NCI-H524 treated with DMSO at 0.1 percent for 48 hours (cell line): Measurements from ENCODE around the gene ARHGEF9.

Source experiments
- DNase-seq: peaks from one replicate; lab custom pipeline; 2025; lab: John Stamatoyannopoulos, UW

Gene ARHGEF9

DNA sequence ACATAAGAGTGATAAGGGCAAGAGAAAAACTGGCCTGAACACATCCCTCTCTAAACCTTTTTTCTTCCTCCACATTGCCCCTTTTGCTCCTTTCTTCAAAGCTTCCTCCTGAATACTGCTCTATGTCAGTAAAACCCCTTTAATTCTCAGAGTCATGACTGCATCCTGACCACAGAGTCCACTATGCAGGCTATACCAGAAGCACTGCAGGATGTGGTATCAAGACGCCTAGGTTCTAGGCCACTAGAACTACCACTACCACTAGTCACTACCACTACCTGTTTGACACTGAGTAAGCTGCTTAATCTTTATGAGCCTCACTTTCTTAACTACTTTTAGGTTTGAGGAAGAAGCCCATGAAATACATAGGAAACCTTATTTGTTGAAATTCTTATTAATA is 38.7 kb downstream of the ARHGEF9 start:
- DNase-seq, result no peak

DNA sequence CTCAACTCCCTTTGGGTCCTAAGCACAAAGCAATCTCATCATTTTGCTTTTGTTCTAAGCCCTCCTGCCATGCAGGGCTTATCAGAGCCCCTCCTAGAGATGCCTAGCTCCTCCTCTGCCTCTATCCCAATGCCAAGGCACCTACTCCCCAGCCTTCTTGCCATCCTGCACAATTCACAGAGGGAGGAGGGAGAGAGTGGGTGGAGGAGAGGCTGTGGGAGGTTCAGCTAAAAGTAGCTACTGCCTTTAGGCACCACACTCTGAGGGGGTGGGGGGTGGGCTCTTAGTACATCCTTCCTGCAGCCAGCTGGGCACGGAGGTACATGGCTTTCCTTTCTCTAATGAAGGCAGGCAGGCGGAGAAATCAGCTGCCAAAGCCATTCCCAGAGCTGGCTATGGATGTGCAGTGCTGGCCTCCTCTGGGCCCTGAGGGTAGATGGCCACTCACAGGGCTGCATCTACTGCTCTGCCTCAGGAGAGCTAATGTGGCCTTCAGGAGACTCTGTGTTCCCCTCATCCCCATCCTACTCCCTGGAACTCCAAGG is 40.1 kb downstream of the ARHGEF9 start:
- no peak for DNase-seq

DNA sequence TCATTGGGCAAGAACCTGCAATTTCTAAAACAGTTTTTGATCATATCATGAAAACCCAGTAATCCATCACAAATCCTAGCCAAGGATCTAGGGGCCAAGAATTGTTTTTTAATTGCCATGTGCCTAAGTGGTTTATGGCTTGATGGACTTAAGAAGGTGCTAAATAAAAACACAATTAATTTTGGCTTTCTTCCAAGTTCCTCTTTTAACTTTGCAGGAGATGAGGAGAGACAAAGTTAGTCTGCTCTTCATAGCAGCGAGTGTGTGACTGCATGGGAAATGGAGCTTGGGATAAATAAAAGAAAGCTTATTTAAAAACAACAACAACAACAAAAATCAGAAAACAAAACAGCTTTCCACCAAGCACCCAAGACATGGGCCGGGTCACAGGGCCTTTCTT is 41.4 kb downstream of the ARHGEF9 start:
- DNase-seq, result no peak

DNA sequence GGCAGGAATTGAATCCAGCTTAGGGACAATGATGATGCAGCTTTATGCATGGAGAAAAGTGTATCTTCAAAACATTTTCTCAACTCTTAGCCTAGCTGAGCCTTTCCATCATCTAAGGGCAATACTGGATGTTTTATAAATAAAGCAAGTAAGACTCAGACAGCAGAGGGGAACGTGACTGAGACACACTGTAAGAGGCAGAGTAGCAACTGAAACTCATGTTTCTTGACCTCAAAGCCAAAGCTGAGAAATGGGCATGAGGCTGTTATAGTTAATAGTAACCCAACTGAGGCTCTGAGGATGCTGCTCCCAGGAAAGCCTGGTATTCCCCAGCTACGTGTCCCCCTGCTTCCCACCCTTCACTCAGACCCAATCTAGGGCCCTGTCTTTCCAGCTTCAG is 44.6 kb downstream of the ARHGEF9 start:
- DNase-seq, result no peak

DNA sequence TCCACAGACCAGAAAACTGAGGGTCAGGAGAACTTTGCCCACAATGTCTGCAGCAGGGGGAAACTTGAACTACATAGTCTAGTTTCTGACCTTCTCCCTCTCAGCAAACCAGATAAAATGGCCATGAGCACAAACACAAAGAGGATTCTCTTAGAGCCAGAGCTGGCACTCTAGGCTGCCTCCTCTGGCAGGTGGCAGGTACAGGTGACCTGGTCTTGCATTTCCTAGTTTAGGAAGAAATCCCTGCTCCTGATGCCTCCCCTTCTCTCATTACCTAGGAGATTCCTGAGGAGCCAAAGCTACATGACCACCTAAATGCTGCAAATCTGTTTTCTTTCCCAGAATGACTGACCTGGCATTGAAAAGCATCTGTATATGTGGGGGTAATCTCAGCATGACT is 45.1 kb downstream of the ARHGEF9 start:
- no peak for DNase-seq

DNA sequence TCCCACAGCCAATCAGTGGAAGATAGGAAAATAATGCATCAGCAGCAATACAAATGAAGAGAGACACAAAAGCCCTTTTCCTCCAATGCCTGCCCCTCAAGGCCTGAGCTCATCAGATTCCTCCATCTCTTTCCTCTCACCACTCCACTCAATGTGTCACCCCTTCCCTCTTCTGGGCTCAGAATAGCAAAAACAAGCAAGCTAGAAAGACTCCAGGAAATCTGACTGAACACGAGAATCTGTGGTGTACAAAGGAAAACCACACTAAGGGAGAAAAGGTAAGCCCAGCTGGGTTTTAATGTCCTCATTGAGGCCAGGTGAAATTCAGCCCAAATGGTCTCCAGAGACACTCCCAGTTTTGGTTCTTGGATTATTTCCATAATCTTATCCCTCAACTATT is 46.3 kb downstream of the ARHGEF9 start:
- no peak for DNase-seq

DNA sequence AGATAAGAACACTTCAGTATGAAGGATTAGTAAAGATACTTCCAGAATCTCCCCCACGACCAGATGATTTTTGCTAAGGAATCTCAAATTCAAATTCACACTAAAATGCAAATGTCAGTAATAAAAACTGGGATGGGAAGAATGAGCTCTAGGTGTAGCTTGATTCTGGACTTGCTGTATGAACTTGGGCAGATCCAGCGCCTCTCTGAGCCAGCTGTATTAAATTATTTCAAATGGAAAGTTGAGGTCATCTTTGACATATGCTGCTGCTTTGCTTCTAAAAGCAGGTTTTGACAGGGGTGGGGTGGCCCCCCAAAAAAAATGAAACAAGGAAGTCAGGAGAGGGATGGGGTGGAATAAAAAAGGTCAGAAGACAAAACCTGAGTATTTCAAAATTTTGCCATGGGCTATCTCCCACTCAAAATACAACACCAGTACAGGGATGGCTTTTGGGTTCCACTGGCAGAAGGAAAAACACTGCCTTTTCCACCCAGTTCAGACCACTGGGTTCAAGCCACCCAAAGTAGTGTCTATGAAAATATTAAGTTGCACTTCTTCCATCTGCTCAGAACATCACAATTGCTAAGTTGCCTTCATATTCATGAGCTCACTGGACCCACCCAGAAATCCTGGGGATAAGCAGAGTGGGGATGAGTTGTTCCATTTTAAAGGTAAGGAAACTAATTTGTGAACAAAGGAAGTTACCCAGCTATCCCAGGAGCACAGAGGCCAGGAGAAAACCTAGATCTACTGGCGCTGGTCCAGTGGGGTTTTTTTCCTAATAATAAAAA is 47.7 kb downstream of the ARHGEF9 start:
- no peak for DNase-seq

DNA sequence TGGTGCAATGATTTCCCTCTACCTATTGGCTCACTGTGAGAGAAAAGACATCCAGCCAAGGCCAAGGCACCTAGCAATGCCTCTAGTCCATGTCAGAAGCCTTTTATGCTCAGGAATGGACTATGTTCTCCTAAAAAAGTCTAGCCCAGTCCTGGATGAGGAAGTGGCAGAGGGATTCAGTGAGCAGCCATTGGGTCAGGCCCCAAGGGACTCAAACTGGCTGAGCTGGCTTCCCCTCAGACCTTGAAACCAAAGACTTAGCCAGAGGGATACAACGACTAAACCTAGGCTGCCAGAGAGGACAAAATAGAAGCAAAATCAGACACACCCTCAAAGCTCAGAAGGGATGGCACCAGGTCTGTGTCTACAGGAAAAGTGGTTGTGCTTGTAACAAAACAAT is 49.1 kb downstream of the ARHGEF9 start:
- no peak for DNase-seq

DNA sequence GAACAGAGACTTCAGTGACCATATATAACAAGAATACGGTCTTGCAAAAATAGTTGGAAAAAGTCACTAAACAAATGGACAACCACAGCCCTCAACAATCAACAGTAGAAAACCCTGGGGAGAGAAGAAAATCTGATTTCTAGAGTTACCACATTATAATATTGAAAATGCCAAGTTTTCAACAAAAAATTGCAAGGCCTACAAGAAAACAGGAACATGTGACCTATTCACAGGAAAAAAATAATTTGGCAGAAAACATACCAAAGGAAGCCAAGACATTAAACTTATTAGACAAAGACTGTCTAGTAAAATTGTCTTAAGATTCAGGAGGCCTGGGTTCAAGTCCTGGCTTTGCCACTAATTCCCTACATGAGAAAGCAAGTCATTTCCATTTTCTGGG is 64.7 kb downstream of the ARHGEF9 start:
- no peak for DNase-seq

DNA sequence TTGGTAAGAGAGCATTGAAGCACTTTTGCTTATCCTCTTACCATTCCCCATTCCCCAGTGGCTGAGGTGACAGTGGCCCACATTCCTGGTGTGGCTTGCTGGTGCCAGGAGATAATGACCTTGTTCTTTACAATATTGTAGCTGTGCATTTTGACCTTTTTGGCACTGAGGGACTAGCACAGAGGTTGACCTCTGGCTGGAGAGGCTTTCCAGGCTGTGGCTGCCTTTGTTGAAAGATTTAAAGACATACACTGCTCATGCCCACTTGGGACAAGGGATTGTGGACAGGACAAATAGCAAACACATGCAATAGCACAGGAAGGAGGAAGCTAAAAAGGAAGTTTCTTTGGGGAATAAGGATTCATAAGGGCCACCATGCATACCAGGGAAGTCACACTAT is 65.4 kb downstream of the ARHGEF9 start:
- DNase-seq, result no peak

DNA sequence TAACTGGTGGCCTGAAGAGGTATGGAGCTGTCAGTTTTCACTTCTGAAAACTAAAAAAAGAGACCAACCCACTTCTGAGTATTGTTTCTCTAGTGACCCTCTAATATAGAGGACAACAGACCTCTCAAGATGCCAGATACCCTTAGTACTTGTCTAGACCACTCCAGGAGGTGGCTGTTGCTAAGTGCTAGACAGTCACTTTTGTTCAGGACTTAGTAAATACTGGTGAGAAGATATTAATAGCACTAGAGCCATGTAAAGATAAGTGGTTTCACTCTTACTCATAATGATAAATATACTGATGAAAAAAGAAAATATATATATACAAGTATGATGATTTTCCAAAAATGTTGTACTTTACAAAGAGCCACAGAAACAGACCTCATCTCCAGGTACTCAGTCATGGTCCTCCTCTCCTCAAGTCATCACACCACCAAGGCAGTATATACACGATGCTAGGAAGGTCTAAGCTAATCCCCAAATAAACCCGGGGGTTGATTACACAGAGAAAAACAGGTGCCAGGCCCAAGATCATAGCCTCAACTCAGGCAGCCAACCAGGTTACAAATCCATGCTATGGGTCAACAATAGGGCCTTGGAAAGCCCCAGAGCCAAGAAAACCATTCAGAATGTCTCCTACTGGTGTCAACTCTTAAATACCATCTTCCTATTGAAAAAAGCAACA is 66.9 kb downstream of the ARHGEF9 start:
- DNase-seq, result no peak

DNA sequence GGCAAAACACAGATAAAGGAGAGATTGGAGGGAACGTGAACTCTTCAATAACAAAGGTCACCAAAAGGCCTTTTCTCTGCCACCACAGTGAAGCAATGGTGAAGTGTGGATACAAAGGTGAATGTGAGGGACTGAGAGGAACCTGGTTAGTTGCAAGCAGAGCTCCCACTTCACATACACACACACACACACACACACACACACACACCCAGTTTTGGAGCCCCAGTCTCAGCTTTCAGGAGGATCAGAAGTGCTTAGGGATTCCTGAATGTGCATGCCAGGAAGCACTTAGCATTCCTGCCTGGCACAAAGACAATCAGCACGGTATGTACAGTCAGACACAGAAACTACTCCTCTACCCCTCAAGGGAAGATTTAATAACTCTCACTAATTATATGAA is 71.5 kb downstream of the ARHGEF9 start:
- DNase-seq, result no peak

DNA sequence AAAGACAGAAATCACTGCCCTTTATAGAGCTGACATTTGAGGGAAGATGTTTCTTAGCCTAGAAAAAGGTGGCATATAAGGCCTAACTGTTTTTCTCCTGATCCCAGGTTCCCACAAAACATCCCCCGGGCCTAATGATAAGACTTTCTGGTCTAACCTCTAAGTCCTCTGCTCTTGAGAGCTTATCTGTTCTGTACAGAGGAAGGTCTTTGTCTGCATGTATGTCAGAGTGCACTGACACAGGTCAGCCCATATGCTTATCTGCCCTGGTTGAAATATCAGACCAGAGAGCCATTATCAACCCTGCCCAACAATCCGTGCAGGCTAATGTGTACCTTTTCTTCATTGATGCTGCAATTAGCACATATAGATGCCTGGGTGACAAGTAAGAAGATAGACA is 76.2 kb downstream of the ARHGEF9 start:
- no peak for DNase-seq

DNA sequence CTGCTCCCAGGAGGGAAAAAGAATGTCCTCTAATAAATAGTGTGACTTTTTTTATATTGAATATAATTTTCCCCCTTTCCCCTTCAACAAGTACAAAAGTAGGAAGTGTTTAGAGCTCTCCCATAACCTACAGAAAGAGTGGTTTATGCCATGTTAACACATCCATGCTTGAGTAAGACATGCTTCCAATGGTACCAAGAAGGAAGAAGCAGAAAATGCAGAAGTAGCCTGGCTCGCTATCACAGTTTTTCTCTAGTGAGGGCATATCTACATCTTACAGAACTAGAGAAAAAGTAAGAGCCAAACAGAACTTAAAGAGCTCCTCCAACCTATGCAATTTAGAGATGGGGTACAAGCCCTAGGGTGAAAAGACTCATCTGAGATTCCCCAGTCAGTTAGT is 82.5 kb downstream of the ARHGEF9 start:
- no peak for DNase-seq

DNA sequence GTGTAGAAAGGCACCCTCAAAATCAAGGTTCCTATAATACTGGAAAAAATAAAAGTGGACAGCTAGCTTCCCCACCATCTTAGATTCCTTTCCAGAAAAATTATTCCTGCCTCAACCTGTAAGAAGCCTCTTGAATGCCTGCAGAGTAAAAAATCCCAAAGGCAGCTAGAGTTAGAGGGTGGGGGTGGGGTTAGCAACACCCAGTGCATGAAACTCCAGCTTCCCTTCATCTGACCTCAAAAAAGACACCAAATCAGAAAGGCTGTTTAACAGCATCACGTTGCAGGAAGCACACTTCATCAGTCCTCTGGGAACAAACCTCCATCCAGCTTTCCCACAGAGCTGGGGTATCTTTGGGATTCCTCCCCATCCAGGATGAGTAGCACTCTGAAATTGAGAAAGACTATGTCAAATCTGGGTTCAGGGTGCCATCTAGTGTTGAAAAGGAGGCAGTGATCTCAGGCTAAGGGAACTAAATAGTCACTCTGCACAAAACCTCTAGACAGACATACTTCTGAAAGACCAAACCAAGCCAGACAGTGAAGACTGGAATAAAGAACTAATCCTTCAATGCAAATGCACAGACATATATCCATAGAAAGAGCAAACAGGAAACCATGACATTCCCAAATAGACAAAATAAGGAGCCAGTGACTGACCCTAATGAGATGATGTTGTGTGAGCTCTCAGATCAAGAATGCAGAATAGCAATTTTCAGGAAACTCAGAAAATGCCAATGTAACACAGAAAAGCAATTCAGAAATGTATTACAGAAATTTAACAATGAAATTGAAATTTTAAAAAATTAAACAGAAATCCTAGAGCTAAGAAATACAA is 97.9 kb downstream of the ARHGEF9 start:
- no peak for DNase-seq

DNA sequence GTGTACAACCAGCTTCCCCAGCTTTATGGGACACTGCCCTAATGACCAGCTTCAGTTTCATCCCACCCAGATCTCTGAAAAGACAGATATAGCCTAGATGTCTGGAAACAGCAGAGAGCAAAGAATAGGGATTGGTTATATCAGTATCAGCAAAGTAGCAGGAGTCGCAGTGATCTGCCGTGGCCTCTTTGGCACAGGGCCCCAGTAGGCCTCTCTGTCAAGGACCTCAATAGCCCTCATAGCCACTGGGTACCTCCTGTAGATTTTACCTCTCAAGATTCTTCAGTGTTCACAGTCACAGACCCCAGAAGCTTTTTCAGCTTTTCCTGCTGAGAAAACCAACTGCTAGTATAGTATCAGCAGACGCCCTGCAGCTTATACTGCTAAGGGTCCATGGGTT is 104.6 kb downstream of the ARHGEF9 start:
- DNase-seq, result no peak

DNA sequence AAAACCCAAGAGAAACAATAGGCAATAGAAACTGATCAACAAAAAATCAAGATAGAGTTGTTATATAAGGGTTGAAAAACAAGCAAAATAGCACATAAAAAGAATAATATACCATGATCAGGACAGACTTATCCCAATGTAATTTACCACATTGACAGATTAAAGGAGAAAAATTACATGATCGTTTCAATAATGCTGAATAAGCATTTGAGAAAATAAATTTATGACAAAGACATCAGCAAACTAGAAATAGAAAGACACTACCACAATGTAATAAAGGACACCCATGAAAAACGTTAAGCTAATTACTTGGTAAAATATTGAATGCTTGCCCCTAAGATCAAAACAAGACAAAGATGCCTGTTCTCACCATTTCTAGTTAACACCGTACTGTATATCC is 105.6 kb downstream of the ARHGEF9 start:
- DNase-seq, result no peak

DNA sequence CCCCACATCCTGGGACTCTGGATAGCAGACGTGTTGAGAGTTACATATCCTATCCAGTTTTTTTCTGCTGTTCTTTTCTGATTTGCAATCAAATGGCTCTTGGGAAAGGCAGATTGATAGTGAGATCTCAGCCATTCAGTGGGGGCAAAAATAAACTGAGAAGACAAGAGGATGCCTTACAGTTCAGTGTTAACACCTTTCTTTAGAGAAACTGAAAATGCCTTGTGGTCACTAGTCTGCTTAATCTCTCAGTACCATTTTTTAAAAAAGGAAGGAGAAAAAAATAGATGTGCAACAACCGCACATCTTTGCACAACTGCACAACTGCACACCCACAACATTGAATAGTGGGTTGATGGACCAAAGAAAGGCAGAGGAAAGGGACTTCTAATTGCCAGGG is 109.3 kb downstream of the ARHGEF9 start:
- no peak for DNase-seq

DNA sequence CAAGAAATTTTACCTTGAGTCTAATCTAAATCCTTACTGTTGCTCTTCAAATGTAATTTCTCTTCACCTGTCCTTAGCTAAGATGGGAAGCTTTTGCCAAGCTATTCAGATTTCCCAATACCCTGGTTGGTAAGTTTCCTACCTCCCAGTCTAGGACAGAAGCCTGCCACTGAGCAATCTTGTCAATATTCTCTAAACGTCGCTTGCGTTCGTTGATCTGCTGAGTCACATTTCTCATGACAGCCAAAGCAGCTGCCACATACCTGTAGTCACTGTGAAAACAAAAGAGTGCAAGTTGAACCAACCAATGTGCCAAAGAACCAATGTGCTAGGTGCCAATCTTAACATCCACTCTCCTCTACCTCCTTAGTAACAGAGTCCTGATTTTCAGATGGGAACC is 111.1 kb downstream of the ARHGEF9 start:
- DNase-seq, result no peak

DNA sequence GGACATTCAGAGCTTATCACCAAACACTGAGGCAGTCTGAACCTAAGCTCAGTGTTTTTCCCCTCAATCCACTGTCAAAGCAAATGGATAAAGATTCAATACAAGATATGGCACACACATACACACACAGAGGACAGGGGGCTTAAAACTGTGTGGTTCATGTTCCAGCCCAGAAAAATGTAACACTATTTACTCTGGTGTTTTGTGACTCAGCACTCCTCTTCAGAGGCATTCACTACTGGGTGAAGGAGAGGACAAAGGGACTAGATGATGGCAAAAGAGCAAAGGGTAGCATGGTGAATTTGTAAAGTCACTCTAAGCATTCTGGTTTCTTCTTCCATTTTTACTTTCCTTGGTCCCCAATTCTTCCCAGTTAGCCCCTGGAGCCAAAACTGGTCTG is 120.3 kb downstream of the ARHGEF9 start:
- no peak for DNase-seq

DNA sequence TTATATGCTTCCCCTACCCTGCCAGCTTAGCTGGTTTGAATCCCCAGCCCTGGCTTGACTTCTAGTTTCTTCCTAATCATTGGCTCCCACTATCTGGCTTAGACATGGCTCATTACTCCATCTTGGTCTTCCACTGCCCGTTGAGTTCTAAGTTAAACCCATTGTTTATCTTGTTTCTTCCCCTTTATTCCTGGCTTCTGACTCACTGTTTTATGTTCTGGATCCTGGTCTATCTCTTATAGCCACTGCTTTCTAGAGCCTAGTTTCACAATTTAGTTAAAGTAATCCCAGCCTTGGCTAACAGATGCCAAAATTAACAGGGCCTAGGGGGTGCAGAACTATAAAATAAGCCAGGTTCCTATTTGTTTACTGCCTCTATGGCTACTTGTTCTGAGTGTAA is 120.9 kb downstream of the ARHGEF9 start:
- DNase-seq, result no peak

DNA sequence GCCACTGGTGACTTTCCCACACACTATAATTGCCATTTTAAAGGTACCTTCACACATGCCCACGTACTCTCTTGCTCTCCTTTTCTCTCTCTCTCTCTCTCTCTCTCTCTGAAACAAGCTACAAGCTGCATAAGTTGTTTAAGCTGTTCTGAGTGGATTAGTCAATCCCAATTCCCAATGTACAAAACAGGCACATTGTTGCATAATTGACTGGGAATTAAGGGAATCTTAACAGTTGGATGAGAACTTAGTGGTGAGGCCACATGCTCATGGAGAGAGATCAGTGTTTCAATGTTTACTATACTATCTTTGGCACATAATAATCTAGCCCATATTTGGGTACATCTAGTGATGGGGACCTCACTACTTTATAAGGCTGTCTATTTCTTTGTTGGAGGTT is 123.3 kb downstream of the ARHGEF9 start:
- DNase-seq, result peak; percentile 20

DNA sequence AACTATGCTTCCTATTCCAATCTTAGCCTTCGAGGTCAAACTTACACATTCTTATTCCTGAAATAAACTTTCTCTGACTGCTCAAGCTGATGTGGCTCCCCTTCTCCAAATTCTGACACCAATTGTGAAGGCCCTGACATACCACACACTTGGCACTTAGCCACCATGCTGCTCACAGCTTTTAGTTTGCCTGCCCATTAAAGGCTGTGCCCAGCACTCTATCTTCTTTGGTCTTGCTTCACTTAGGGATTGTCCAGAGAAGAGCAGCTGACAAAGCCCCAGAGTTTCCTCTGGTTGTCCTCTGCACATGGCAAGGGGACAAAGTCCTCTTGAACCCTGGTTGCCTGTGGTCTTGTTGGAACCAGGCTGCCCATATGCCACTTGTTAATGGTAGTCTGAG is 126.1 kb downstream of the ARHGEF9 start:
- no peak for DNase-seq
